ENCODE results near the gene ABHD17B. TPM values are rescaled to one million over a fixed set of nuclear protein-coding genes. Genes with fewer than 3 reads are reported as not detected.
"Not testable (repeated sequence)": the region's sequence is repeated elsewhere in the genome, so short reads cannot be mapped to it uniquely, and the experiment has no call there.

ABHD17B gene
- total RNA-seq = 28.7 and 31.7 TPM in 2 replicates
- polyA plus RNA-seq (2012) = 7.3 TPM

DNA sequence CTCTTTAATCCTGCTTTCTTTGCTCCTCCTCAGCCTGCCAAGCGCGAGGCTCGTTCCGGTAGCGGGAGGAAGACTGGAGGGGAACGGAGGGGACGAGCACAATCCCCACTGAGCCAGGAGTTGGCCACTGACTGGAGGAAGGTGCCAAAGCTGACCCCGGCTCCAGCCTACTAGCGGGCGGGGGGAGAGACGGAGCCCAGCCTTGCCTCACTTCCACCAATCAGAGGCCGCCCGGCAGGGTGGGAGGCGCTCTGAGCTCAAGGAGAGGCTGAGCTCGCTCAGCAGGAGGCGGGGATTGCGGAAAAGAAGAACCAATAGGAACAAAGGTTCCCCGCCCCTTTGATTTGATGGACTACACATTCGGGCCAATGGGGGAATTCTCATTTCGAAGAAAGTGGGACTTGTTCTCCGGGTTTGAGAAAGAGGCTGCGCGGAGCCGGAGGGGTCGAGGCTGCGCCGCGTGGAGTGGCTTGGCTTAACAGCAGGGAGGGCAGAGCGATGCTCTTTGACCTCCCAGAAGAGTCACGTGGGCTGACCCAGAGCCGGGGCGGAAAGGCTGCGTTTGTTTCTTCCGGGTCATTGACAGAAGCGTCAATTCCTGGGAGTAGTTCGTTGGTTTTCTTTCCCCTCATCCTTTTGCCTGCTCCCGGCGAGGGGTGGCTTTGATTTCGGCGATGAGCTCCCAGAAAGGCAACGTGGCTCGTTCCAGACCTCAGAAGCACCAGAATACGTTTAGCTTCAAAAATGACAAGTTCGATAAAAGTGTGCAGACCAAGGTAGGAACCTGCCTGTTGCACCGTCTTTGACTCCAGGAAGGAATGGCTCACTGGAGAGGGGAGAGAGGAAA is at the start of gene ABHD17B, which contains the start of gene C9orf85:
Gene ABHD17B, minus strand, starts transcription at position 133 of the 847 bp plus-strand sequence. CDS start 36,113 bp downstream, outside the sequence.
Gene C9orf85, plus strand, starts transcription at position 579 of the 847 bp plus-strand sequence. Its CDS starts 96 bp downstream, at position 675.
- DNase-seq (ENCODE audit: low read depth) = peak; percentile 100

- no peak for DNase-seq (ENCODE audit: low read depth)
Observed at GRCh38 chr9:71955300-71955915, 44.4 kb upstream of the ABHD17B start.

DNA sequence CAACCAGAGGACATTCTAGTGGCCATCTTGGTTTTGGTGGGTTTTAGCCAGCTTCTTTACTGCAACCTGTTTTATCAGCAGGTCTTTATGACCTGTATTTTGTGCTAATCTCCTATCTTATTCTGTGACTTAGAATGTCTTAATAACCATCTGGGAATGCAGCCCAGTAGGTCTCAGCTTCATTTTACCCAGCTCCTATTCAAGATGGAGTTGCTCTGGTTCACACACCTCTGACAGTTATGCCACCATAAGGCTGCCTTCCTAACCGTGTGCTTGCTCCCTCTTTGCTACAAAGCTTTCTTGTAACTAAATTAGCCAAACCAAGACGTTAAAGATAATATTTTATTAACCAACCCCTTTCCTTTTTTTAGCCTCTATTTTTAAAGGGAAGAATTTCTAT is 43.7 kb upstream of the ABHD17B start:
- not testable (repeated sequence) for DNase-seq (ENCODE audit: low read depth)

DNA sequence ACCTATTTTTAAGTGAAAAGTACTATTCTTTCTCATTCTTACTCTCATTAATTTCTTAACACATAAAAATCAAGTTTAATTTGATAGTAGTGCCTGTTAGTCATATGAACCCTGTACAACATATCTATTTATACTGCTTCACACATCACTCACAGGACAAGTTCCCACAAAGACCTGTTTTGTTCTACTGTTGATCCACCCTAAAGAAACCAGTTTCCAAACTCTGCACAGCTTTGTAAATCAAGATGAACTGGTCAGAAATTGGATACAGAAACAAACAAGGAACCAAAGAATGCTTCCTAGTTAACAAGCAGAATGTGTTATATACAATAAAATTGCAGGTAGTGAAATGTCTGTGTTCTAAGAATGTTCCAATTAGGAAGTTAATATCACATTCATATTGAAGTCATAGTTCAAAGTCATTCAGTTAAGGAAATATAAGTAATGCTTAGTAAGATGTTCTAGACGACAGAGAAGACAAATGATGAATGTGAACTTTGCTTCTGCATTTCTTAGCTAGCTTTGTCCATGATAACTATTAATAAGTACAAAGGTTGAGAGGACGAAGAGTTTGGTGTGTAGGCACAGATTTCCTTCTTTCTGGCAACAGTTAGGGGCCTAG is 33.9 kb upstream of the ABHD17B start:
- peak; percentile 22 for DNase-seq (ENCODE audit: low read depth)

- no peak for DNase-seq (ENCODE audit: low read depth)
Observed at GRCh38 chr9:71941998-71942567, 31.1 kb upstream of the ABHD17B start.

DNA sequence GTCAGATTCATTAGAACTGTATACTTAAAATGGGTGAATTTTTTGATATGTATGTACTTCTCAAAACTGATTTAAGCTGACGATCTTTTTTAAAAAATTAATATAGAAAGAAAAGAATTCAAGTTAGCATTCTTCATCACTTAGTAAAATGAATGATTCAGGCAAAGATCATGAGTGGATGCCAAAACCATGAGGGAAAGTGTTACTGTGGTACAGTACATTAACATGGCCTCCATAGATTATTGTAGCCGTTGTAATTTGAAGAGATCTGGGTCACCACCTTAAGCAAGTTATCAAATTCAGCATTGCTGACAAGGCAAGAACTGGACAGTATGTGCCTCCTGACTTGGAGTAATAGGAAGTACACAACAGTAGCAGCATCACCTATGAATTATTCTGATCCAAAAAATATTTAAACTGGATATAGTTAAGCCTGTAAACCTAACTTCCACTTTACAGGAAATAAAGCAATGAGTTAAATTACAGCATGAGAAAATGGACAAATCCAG is 30.1 kb upstream of the ABHD17B start:
- no peak for DNase-seq (ENCODE audit: low read depth)

DNA sequence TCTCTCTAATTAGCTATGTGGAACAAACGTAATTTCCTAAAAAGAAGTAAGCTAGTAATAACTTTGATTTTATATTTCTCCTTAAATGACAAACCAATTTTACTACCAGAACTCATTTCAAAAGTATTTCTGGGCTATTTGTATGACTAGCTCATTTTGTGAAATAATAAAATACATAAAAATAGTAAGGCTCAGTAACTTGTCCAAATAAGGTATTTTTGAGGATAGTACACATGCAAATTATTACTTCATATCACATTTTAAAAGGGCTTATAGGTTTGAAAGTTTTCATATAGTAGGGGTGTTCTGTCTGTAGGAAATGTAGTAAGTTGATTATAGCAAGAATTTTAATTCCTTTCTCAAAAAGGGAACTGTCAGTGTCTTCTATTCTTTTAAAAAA is 26.9 kb upstream of the ABHD17B start:
- DNase-seq (ENCODE audit: low read depth) = no peak

DNA sequence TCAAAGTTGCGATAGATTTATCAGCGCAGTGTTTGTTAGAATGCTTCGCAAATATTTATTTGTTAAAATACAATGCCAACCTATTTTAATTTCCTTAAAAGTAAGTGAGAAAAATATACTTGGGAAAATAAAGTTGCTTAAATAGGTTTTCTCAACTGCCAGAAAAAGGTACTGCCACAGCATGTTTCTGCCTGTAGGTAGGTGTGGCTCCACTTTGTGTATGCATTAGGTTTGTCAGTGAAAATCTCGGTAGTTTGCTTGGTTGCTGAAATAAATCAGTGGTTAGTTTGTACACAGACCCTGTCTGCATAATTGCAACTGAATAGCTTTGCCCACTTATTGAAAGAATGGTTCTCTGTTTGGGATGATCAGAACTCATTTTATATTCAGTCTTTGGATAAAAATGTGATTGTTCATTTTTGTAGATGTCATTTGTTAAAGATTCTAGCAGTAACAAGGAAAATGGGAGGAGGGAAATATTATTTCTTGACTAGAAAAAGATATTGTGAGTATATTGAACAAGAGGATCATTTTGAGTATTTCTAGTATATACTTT is 26.2 kb upstream of the ABHD17B start:
- DNase-seq (ENCODE audit: low read depth) = no peak

- no peak for DNase-seq (ENCODE audit: low read depth)
Observed at GRCh38 chr9:71936066-71936465, 25.1 kb upstream of the ABHD17B start.

- DNase-seq (ENCODE audit: low read depth) = no peak
Observed at GRCh38 chr9:71931166-71931565, 20.2 kb upstream of the ABHD17B start.

GRCh38 chr9:71929791-71930440 is 18.9 kb upstream of the ABHD17B start:
- DNase-seq (ENCODE audit: low read depth) = peak; percentile 35

DNA sequence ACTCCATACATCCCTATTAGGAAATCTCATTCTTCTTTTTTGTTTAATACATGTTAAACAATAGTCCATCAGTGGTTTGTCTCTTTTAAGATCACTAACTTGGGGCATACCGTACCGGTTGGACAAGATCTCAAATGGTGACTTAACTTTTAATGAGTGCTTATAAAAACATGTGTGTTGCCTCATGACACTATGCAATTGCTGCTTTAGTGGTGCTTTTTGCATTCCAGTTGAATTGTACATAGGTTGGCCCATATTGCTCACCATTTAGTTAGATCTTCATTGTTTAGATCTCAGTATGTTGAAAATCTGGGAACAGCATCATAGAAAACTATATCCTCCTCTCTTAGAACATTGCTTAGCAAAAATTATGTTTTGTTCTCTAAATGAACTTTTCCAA is 18.2 kb upstream of the ABHD17B start:
- no peak for DNase-seq (ENCODE audit: low read depth)

DNA sequence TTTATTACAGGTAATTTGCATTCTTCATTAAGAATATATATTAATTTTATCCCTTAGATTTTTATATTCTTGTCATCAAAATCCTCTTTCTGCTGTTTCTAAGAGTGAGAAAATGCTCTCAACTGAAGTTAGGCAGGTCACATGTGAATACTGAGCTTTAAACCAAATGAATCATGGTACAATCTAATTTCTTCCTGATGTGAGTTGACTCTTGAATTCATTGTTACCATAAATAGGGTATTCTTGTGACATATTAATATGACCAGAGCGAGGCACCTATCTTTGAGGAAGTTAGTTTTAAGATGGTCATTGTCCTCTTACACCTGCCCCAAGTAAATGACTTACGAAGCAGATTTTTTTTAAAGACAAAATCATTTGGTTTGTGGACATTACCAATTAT is 17.8 kb upstream of the ABHD17B start:
- DNase-seq (ENCODE audit: low read depth) = no peak

GRCh38 chr9:71928376-71928775 is 17.4 kb upstream of the ABHD17B start:
- DNase-seq (ENCODE audit: low read depth) = no peak

- no peak for DNase-seq (ENCODE audit: low read depth)
Observed at GRCh38 chr9:71925834-71926233, 14.8 kb upstream of the ABHD17B start.

GRCh38 chr9:71924576-71924975 is 13.6 kb upstream of the ABHD17B start:
- DNase-seq (ENCODE audit: low read depth) = no peak

DNA sequence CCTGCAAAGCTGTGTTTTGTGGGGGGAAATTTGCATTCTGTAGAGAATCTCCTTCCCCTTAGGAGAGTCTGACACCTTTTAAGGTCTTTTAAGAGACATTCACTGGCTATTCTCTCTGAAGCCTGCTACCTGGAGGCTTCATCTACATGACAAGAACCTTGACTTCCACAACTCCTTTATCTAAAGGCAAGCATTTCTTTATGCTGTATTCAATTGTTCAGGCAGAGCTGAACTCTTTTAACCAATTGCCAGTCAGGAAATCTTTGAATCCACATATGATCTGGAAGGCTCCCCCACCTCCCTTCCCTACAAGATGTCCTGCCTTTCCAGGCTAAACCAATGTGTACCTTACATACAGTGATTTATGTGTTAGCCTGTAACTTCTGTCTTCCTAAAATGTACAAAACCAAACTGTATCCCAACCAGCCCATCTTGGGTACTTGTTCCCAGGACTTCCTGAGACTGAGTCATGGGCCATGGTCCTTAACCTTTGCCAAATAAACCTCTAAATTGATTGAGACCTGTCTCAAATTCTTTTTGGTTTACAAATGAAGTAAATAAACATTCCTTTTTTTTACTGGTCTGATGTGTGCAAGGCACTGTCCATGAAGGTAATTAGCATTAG is 10.3 kb upstream of the ABHD17B start:
- no peak for DNase-seq (ENCODE audit: low read depth)

DNA sequence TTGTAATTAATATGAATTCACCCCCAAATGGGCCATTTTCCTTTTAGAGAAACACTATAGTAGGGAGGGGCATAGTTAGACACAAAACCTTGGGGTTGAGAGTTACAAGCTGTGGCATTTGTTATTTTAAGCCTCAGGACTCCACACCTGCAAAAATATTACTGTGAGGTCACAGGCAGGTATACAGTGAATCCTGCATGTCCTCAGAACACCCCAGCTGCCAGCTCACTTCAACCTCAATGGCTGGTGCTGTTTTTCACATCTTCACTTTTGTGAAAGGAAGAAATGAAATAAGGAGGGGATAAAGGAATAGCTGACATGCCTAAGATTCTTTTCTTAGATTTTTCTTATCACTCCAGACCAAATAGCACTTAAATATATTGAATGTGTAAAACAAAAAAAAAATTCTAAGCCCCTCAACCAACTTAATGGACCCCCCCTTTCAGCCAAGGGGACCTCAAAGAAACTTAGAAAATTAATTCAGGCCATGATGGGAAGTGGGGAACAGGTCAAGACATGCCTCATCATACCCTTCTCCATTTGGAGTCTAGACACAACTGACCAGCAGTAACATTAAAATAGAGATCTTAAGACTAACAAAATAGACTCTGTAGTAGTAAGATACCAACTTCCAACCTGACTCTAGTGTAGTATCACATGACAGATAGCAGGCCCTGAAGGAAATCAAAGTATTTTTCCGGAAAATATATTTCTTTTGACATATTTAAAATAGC is 9.6 kb upstream of the ABHD17B start:
- no peak for DNase-seq (ENCODE audit: low read depth)

DNA sequence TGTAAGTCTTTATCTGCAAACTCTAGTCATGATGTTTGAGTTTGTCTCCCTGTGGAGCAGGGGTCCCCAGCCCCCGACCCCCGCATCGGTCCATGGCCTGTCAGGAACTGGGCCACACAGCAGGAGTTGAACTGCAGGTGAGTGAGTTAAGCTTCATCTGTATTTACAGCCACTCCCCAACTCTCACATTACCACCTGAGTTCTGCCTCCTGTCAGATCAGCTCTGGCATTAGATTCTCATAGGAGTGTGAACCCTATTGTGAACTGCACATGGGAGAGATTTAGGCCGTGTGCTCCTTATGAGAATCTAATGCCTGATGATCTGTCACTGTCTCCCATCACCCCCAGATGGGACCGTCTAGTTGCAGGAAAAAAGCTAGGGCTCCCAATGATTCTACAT is 7.4 kb upstream of the ABHD17B start:
- no peak for DNase-seq (ENCODE audit: low read depth)
